Chondrocyte (in vitro differentiated cells): ENCODE data around the gene CAPN5. TPM values are rescaled to one million over a fixed set of nuclear protein-coding genes. Genes with fewer than 3 reads are reported as not detected.

ENCODE experiments used
- DNase-seq: peaks from one replicate; pipeline ENCODE4 v3.0.0; 2021; ENCODE audit warnings: mixed read lengths, low spot score
- H3K27ac Mint-ChIP-seq: one replicate; pipeline ENCODE4 v1.8.0; 2021; ENCODE audit warnings: mild to moderate bottlenecking, moderate library complexity, mixed read lengths; ENCODE audit not compliant: unreplicated experiment
- H3K27me3 Mint-ChIP-seq: 2 replicates; pipeline ENCODE4 v1.8.0; 2021; ENCODE audit warnings: low read depth, mixed read lengths
- H3K36me3 Mint-ChIP-seq: 2 replicates; pipeline ENCODE4 v1.8.0; 2021; ENCODE audit warnings: low read depth, mixed read lengths
- H3K4me1 Mint-ChIP-seq: 2 replicates; pipeline ENCODE4 v1.8.0; 2021; ENCODE audit warnings: low read depth, mild to moderate bottlenecking, mixed read lengths
- H3K4me3 Mint-ChIP-seq: one replicate; pipeline ENCODE4 v1.8.0; 2021; ENCODE audit warnings: mild to moderate bottlenecking, moderate library complexity, mixed read lengths; ENCODE audit not compliant: unreplicated experiment
- H3K9me3 Mint-ChIP-seq: 2 replicates; pipeline ENCODE4 v1.8.0; 2021; ENCODE audit warnings: low read depth, mixed read lengths
- total RNA-seq: library from RNA; stranded (reverse); gene quantifications from 3 replicates; pipeline ENCODE4 v1.2.1, GENCODE V29; 2021
- TF ChIP-seq, protein P1 (sequence below): fragments of 200-600 bp; sonication (generic); IDR thresholded peaks from 2 replicates; pipeline ENCODE4 v1.5.0; 2021; ENCODE audit warnings: antibody characterized with exemption, mild to moderate bottlenecking, moderate library complexity

CAPN5 gene
- total RNA-seq, 1 donor from 2014 or later = 11.9 TPM

GRCh38 chr11:77063407-77063806 lies 3.4 kb upstream of the CAPN5 start:
- Mint-ChIP-seq H3K36me3 (no peaks in the 10 kb centered on the region), H3K27ac (no peak overlapping the region), H3K9me3 (no peaks in the 10 kb centered on the region), H3K27me3 (peaks cover 2% of the 10 kb centered on the region), H3K4me3 (no peak overlapping the region), H3K4me1 (peaks cover 9% of the 10 kb centered on the region)
- no peak for DNase-seq
- TF ChIP-seq, protein P1, sequence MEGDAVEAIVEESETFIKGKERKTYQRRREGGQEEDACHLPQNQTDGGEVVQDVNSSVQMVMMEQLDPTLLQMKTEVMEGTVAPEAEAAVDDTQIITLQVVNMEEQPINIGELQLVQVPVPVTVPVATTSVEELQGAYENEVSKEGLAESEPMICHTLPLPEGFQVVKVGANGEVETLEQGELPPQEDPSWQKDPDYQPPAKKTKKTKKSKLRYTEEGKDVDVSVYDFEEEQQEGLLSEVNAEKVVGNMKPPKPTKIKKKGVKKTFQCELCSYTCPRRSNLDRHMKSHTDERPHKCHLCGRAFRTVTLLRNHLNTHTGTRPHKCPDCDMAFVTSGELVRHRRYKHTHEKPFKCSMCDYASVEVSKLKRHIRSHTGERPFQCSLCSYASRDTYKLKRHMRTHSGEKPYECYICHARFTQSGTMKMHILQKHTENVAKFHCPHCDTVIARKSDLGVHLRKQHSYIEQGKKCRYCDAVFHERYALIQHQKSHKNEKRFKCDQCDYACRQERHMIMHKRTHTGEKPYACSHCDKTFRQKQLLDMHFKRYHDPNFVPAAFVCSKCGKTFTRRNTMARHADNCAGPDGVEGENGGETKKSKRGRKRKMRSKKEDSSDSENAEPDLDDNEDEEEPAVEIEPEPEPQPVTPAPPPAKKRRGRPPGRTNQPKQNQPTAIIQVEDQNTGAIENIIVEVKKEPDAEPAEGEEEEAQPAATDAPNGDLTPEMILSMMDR = no peak

DNA sequence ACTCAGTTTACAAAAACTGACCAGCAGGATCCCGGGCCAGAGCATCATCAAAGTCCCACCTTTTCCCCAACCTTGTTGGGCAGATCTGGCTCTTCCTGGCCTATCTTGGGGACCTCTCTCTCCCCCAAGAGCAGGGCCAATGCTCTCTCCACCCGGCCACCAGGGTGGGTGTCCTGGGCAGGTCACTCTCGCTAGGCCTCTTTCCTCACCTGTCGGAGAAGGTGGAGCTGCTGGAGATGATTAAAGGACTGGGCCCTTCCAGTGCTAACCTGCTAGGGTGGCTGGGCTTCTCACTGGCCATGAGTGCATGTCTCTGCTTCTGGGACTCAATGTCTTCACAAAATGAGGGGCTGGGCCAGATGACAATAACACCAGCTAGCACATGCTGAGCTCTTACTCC lies 2.9 kb upstream of the CAPN5 start:
- Mint-ChIP-seq H3K4me3 (no peak overlapping the region), H3K27me3 (peaks cover 2% of the 10 kb centered on the region), H3K4me1 (peaks cover 9% of the 10 kb centered on the region), H3K27ac (no peak overlapping the region), H3K36me3 (no peaks in the 10 kb centered on the region), H3K9me3 (no peaks in the 10 kb centered on the region)
- TF ChIP-seq, protein P1 = no peak
- no peak for DNase-seq

- Mint-ChIP-seq H3K36me3 (no peaks in the 10 kb centered on the region), H3K9me3 (no peaks in the 10 kb centered on the region), H3K27me3 (peaks cover 2% of the 10 kb centered on the region), H3K4me1 (peaks cover 9% of the 10 kb centered on the region), H3K4me3 (no peak overlapping the region), H3K27ac (no peak overlapping the region)
- DNase-seq = no peak
- TF ChIP-seq, protein P1 = no peak
These were observed 2.0 kb upstream of the CAPN5 start for GRCh38 chr11:77064648-77065217.

DNA sequence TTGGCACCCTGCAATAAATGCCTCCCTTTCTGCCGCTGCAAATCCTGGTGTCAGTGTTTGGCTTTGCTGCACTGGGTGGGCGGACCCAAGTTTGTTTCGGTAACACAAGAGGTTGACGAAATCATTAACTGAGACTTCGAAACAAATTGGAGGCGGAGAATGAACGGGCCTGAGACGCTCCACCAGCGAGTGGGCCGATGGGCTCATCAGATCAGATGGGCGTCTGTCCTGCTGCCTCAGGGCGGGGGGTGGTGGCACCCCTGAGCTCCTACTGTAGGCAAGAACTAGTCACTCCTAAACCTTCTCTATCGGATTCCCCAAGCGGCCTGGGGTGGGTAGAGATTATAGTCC lies 918 bp upstream of the CAPN5 start:
- DNase-seq = no peak
- TF ChIP-seq, protein P1 = no peak
- H3K4me1 Mint-ChIP-seq = peaks cover 9% of the 10 kb centered on the region
- H3K27me3 Mint-ChIP-seq = no peaks in the 10 kb centered on the region
- H3K4me3 Mint-ChIP-seq = peak overlapping the region; percentile 65
- H3K27ac Mint-ChIP-seq = peak overlapping the region; percentile 80
- no peaks in the 10 kb centered on the region for H3K9me3 Mint-ChIP-seq
- no peaks in the 10 kb centered on the region for H3K36me3 Mint-ChIP-seq

DNA sequence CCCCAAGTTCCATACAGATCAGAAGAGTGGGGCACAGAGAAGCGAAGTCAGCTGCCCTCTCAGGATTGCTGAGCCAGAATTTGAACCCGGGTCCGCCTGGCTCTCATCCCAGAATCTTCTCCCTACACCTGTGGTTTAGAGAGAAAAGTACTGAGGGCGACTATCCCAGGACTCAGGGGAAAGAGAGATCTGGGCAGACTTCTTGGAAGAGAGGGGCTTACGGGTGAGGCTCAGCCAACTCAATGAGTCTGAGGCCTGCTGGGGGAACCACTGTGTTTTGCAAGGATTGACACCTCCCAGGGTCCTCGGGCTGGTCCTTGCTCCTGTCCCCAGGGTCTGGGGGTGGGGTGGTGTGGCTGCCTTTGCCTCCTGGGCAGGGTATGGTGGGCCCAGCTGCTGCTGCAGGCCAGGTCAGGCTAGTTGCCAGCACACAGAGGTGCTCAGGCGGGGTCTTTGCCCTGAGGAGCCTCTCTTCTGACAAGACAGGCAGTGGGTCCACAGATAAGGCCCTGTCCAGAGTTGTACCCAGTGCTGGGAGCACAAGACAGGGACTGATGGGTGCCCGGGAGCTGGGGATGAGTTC lies 1.2 kb downstream of the CAPN5 start:
- H3K36me3 Mint-ChIP-seq = no peaks in the 10 kb centered on the region
- H3K9me3 Mint-ChIP-seq = no peaks in the 10 kb centered on the region
- peak overlapping the region; percentile 75 for H3K4me3 Mint-ChIP-seq
- TF ChIP-seq, protein P1 = no peak
- DNase-seq = no peak
- peak overlapping the region; percentile 41 for H3K27ac Mint-ChIP-seq
- H3K27me3 Mint-ChIP-seq = no peaks in the 10 kb centered on the region
- H3K4me1 Mint-ChIP-seq = peaks cover 21% of the 10 kb centered on the region
